HepG2 (cell line): ENCODE measurements around the gene GKN1.

Experiments
- CTCF ChIP-seq: sonication (generic); formaldehyde crosslinking; IDR thresholded peaks from 2 replicates; pipeline ENCODE4 v1.5.0; 2020; ENCODE audit warnings: mild to moderate bottlenecking, missing genetic modification reagents, moderate library complexity
- KLF9 ChIP-seq: IDR thresholded peaks from 2 replicates; pipeline ENCODE4 v1.6.1; 2016; ENCODE audit warnings: low read depth
- MATR3 ChIP-seq: sonication (generic); formaldehyde crosslinking; IDR thresholded peaks from 2 replicates; pipeline ENCODE4 v1.4.0; 2020; ENCODE audit warnings: missing genetic modification reagents
- MXI1 ChIP-seq: IDR thresholded peaks from 3 replicates; pipeline ENCODE4 v1.6.1; 2012; ENCODE audit warnings: low read depth, low read length, inconsistent platforms, borderline replicate concordance
- NR3C1 ChIP-seq: sonication (generic); formaldehyde crosslinking; IDR thresholded peaks from 2 replicates; pipeline ENCODE4 v1.4.0; 2020; ENCODE audit warnings: missing genetic modification reagents
- POLR2A ChIP-seq, 2 experiments: IDR thresholded peaks; 2 replicates each; pipeline ENCODE4 v1.6.1; 2011; ENCODE audit warnings: low read depth in 2 of 2, low read length in 2 of 2, mild to moderate bottlenecking in 1 of 2, moderate library complexity in 1 of 2; ENCODE audit not compliant: insufficient read depth in 1 of 2
- ZNF563 ChIP-seq: sonication (generic); formaldehyde crosslinking; IDR thresholded peaks from 2 replicates; pipeline ENCODE4 v1.8.0; 2022; ENCODE audit warnings: mild to moderate bottlenecking, moderate library complexity, missing genetic modification reagents
- ZNF678 ChIP-seq: sonication (generic); formaldehyde crosslinking; IDR thresholded peaks from 2 replicates; pipeline ENCODE4 v1.4.0; 2020; ENCODE audit warnings: mild to moderate bottlenecking, missing genetic modification reagents
- ZNF720 ChIP-seq: sonication (generic); formaldehyde crosslinking; IDR thresholded peaks from 2 replicates; pipeline ENCODE4 v1.4.0; 2020; ENCODE audit warnings: missing genetic modification reagents

- TF ChIP-seq ZNF678 (CRISPR knock-in tag), result no peak
- TF ChIP-seq POLR2A (IDR thresholded peaks at IDR 0.05; ENCODE audit: insufficient read depth in 1 of 2, low read depth in 2 of 2, low read length in 2 of 2), result no peak
- no peak for TF ChIP-seq NR3C1 (CRISPR knock-in tag)
- no peak for TF ChIP-seq CTCF (CRISPR knock-in tag)
- no peak for TF ChIP-seq KLF9 (CRISPR knock-in tag)
- no peak for TF ChIP-seq MXI1
- TF ChIP-seq ZNF720 (CRISPR knock-in tag), result no peak
- TF ChIP-seq ZNF563 (CRISPR knock-in tag), result no peak
- no peak for TF ChIP-seq MATR3
Measured at GRCh38 chr2:68932402-68932801, 42.0 kb upstream of the GKN1 start.
